IMR-90 (cell line): Measurements from ENCODE around the gene AMN.

Experiments
- BHLHE40 ChIP-seq: fragments of 150-350 bp; IDR thresholded peaks from 2 replicates; pipeline ENCODE4 v1.6.1; 2016; ENCODE audit warnings: mild to moderate bottlenecking, low read depth, low read length
- CEBPB ChIP-seq: IDR thresholded peaks from 2 replicates; pipeline ENCODE4 v1.6.1; 2012; ENCODE audit warnings: low read depth, low read length, improper control_type of control experiment
- FOS ChIP-seq: fragments of 150-350 bp; IDR thresholded peaks from 2 replicates; pipeline ENCODE4 v1.6.1; 2016; ENCODE audit warnings: low read depth, low read length
- MAFK ChIP-seq: IDR thresholded peaks from 2 replicates; pipeline ENCODE4 v1.6.1; 2012; ENCODE audit warnings: low read depth, low read length, improper control_type of control experiment
- MAZ ChIP-seq: IDR thresholded peaks from 2 replicates; pipeline ENCODE4 v1.6.1; 2012; ENCODE audit warnings: low read depth, mild to moderate bottlenecking, low read length, improper control_type of control experiment, moderate library complexity, borderline replicate concordance
- MXI1 ChIP-seq: IDR thresholded peaks from 2 replicates; pipeline ENCODE4 v1.6.1; 2012; ENCODE audit warnings: low read depth, mild to moderate bottlenecking, low read length, moderate library complexity, borderline replicate concordance
- NFE2L2 ChIP-seq: fragments of 150-350 bp; IDR thresholded peaks from 2 replicates; pipeline ENCODE4 v1.6.1; 2016; ENCODE audit warnings: low read depth, mild to moderate bottlenecking, low read length
- POLR2A ChIP-seq: IDR thresholded peaks from 2 replicates; pipeline ENCODE4 v1.6.1; 2012; ENCODE audit warnings: mild to moderate bottlenecking, low read depth, low read length
- RAD21 ChIP-seq: IDR thresholded peaks from 2 replicates; pipeline ENCODE4 v1.6.1; 2012; ENCODE audit warnings: low read length, improper control_type of control experiment
- RCOR1 ChIP-seq: IDR thresholded peaks from 2 replicates; pipeline ENCODE4 v1.6.1; 2012; ENCODE audit warnings: mild to moderate bottlenecking, low read length, improper control_type of control experiment; ENCODE audit not compliant: insufficient replicate concordance
- SMC3 ChIP-seq: fragments of 150-350 bp; IDR thresholded peaks from 2 replicates; pipeline ENCODE4 v1.6.1; 2016; ENCODE audit warnings: low read depth, mild to moderate bottlenecking, antibody characterized with exemption, low read length, moderate library complexity
- TF ChIP-seq, protein P1 (sequence below): conservative IDR thresholded peaks from 2 replicates; pipeline ENCODE4 v1.5.1; 2012; ENCODE audit warnings: mild to moderate bottlenecking, low read depth, low read length, improper control_type of control experiment

DNA sequence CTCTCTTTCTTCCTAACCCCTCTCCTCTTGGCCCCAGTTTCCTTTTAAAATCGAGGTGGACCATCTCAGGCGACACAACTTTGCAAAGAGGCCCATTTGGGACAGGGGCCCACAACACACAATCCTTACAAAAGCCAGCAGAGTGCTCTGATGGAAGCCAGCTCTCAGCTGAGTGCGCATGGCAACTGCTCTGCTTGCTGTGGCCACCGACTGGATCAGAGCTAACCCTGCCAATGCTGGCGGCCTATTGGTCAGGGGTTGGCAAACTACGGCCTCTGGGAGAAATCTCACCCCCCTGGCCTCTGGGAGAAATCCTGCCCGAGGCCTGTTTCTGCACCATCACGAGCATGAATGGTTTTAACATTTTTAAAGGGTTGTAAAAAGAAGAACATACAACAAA, 55.0 kb downstream of the AMN start:
- TF ChIP-seq POLR2A (no peak), FOS (no peak), RAD21 (no peak), MAZ (no peak), BHLHE40 (no peak), SMC3 (no peak), CEBPB (no peak), RCOR1 (no peak), MAFK (no peak), MXI1 (no peak), NFE2L2 (no peak)
- TF ChIP-seq, protein P1, sequence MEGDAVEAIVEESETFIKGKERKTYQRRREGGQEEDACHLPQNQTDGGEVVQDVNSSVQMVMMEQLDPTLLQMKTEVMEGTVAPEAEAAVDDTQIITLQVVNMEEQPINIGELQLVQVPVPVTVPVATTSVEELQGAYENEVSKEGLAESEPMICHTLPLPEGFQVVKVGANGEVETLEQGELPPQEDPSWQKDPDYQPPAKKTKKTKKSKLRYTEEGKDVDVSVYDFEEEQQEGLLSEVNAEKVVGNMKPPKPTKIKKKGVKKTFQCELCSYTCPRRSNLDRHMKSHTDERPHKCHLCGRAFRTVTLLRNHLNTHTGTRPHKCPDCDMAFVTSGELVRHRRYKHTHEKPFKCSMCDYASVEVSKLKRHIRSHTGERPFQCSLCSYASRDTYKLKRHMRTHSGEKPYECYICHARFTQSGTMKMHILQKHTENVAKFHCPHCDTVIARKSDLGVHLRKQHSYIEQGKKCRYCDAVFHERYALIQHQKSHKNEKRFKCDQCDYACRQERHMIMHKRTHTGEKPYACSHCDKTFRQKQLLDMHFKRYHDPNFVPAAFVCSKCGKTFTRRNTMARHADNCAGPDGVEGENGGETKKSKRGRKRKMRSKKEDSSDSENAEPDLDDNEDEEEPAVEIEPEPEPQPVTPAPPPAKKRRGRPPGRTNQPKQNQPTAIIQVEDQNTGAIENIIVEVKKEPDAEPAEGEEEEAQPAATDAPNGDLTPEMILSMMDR, result no peak
